ENCODE results near the gene SREBF1. TPM values are rescaled to one million over a fixed set of nuclear protein-coding genes. Genes with fewer than 3 reads are reported as not detected.

SREBF1 gene
- total RNA-seq, 1 donor = 92.0 TPM

GRCh38 chr17:17785407-17785806 lies 51.4 kb downstream of the SREBF1 start:
- no peak for TF ChIP-seq CTCF (IDR thresholded peaks at IDR 0.05; ENCODE audit: insufficient read depth, low read depth, low read length)
- DNase-seq (ENCODE audit: low read depth) = no peak
- H3K4me3 ChIP-seq (ENCODE audit: low read depth, low read length) = no peak overlapping the region

- H3K4me3 ChIP-seq (ENCODE audit: low read depth, low read length) = no peak overlapping the region
- peak; percentile 38 for TF ChIP-seq CTCF (IDR thresholded peaks at IDR 0.05; ENCODE audit: insufficient read depth, low read depth, low read length)
- no peak for DNase-seq (ENCODE audit: low read depth)
These were observed 52.0 kb downstream of the SREBF1 start for GRCh38 chr17:17784657-17785267.

GRCh38 chr17:17783825-17784656 lies 52.7 kb downstream of the SREBF1 start:
- H3K4me3 ChIP-seq (ENCODE audit: low read depth, low read length) = peak overlapping the region; percentile 50
- DNase-seq (ENCODE audit: low read depth) = peak; percentile 64
- no peak for TF ChIP-seq CTCF (IDR thresholded peaks at IDR 0.05; ENCODE audit: insufficient read depth, low read depth, low read length)

GRCh38 chr17:17783116-17783824 lies 53.5 kb downstream of the SREBF1 start:
- peak overlapping the region; percentile 50 for H3K4me3 ChIP-seq (ENCODE audit: low read depth, low read length)
- peak; percentile 13 for TF ChIP-seq CTCF (IDR thresholded peaks at IDR 0.05; ENCODE audit: insufficient read depth, low read depth, low read length)
- peak; percentile 48 for DNase-seq (ENCODE audit: low read depth)

GRCh38 chr17:17782523-17783115 lies 54.2 kb downstream of the SREBF1 start:
- DNase-seq (ENCODE audit: low read depth) = no peak
- TF ChIP-seq CTCF (IDR thresholded peaks at IDR 0.05; ENCODE audit: insufficient read depth, low read depth, low read length) = no peak
- peak overlapping the region; percentile 50 for H3K4me3 ChIP-seq (ENCODE audit: low read depth, low read length)

GRCh38 chr17:17781591-17782496 lies 54.9 kb downstream of the SREBF1 start:
- peak overlapping the region; percentile 50 for H3K4me3 ChIP-seq (ENCODE audit: low read depth, low read length)
- no peak for TF ChIP-seq CTCF (IDR thresholded peaks at IDR 0.05; ENCODE audit: insufficient read depth, low read depth, low read length)
- peak; percentile 65 for DNase-seq (ENCODE audit: low read depth)

Measured in fibroblast of villous mesenchyme (primary cell).